ENCODE results near the gene IL12A. TPM values are rescaled to one million over a fixed set of nuclear protein-coding genes. Genes with fewer than 3 reads are reported as not detected.

Gene IL12A
- total RNA-seq, 4 donors from 2014 or later: not detected

- TF ChIP-seq CTCF (IDR thresholded peaks at IDR 0.05 in 4 of 5, conservative IDR thresholded peaks at IDR 0.05 in 1 of 5) (no peak), POLR2A (IDR thresholded peaks at IDR 0.05) (no peak)
Measured at GRCh38 chr3:160022068-160022467, 33.4 kb downstream of the IL12A start.

GRCh38 chr3:160023476-160023875 lies 34.8 kb downstream of the IL12A start:
- TF ChIP-seq POLR2A (IDR thresholded peaks at IDR 0.05): no peak
- TF ChIP-seq CTCF (IDR thresholded peaks at IDR 0.05 in 4 of 5, conservative IDR thresholded peaks at IDR 0.05 in 1 of 5): no peak
- no peaks in the 10 kb centered on the region for H3K4me1 ChIP-seq
- no peak overlapping the region for H3K27ac ChIP-seq
- ATAC-seq (no peak), DNase-seq (no peak)
- intact Hi-C loops (cut with DNase I; ENCODE audit: low total_unique reads): no loop called here
- no peaks in the 10 kb centered on the region for H3K27me3 ChIP-seq
- no peaks in the 10 kb centered on the region for H3K36me3 ChIP-seq
- in situ Hi-C loops (cut with MboI; ENCODE audit: low sequenced_read_pairs in 4 of 4): loop anchor here in 2 of 4 donors (25.0 kb wide), 2 partner anchors 136 to 761 kb away; no protein-coding TSS in a partner anchor
- H3K4me3 ChIP-seq: no peak overlapping the region
- H3K9me3 ChIP-seq: no peaks in the 10 kb centered on the region

More at GRCh38 chr3:160022068-160022467, 33.4 kb downstream of the IL12A start:
- in situ Hi-C loops (cut with MboI; ENCODE audit: low sequenced_read_pairs in 4 of 4): loop anchor here in 2 of 4 donors (25.0 kb wide), 2 partner anchors 135 to 760 kb away; no protein-coding TSS in a partner anchor
- H3K4me1 ChIP-seq: no peaks in the 10 kb centered on the region
- no peak overlapping the region for H3K4me3 ChIP-seq
- H3K9me3 ChIP-seq: no peaks in the 10 kb centered on the region
- no peaks in the 10 kb centered on the region for H3K36me3 ChIP-seq
- ATAC-seq (no peak), DNase-seq (no peak)
- intact Hi-C loops (cut with DNase I; ENCODE audit: low total_unique reads): no loop called here
- no peak overlapping the region for H3K27ac ChIP-seq
- H3K27me3 ChIP-seq: no peaks in the 10 kb centered on the region

GRCh38 chr3:160027541-160028195 lies 39.0 kb downstream of the IL12A start:
- in situ Hi-C loops (cut with MboI; ENCODE audit: low sequenced_read_pairs in 4 of 4) (loop anchor here in 3 of 4 donors (25.0 kb wide), 2 partner anchors 310 to 385 kb away; no protein-coding TSS in a partner anchor), intact Hi-C loops (cut with DNase I; ENCODE audit: low total_unique reads) (no loop called here)
- no peak overlapping the region for H3K27ac ChIP-seq
- DNase-seq: no peak
- TF ChIP-seq POLR2A (IDR thresholded peaks at IDR 0.05): no peak
- no peaks in the 10 kb centered on the region for H3K4me1 ChIP-seq
- no peaks in the 10 kb centered on the region for H3K9me3 ChIP-seq
- H3K27me3 ChIP-seq: no peaks in the 10 kb centered on the region
- no peaks in the 10 kb centered on the region for H3K36me3 ChIP-seq
- H3K4me3 ChIP-seq: no peak overlapping the region
- ATAC-seq: no peak

DNA sequence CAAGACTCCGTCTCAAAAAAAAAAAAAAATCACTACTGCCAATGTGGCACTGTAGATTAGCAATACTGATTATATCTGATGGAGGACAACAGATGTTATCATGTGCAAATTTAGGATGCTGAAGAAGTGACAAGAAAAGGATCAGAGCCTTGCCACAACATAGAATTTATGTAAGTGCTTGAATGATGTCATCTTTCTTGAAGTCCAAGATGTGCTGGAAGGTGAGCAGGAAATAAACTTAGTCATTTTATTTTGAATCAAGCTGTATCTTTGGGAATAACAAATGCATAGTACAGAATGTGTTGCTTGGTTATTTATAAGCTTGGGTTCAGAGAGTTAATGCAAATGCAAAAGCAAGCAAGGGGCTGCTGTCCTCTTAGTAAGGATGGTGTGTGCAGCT lies 47.1 kb downstream of the IL12A start:
- intact Hi-C loops (cut with DNase I; ENCODE audit: low total_unique reads): no loop called here
- no peak for ATAC-seq

More for the DNA sequence above, 47.1 kb downstream of the IL12A start:
- Histone ChIP-seq H3K27ac (no peak overlapping the region), H3K9me3 (no peaks in the 10 kb centered on the region), H3K4me3 (no peak overlapping the region), H3K27me3 (peaks cover 11 to 22% (median 18%) of the 10 kb centered on the region in 3 donors), H3K36me3 (no peaks in the 10 kb centered on the region), H3K4me1 (peaks cover 0 to 5% of the 10 kb centered on the region in 2 donors)
- no peak for DNase-seq
- in situ Hi-C loops (cut with MboI; ENCODE audit: low sequenced_read_pairs in 4 of 4): loop anchor here in 3 of 4 donors (10.0 to 25.0 kb wide), 3 partner anchors 302 to 379 kb away; no protein-coding TSS in a partner anchor
- TF ChIP-seq CTCF (IDR thresholded peaks at IDR 0.05 in 4 of 5, conservative IDR thresholded peaks at IDR 0.05 in 1 of 5) (no peak), POLR2A (IDR thresholded peaks at IDR 0.05) (no peak)

All from gastrocnemius medialis (tissue), 4 donors.